ENCODE data around the gene FBXO24.

The FBXO24 gene

GRCh38 chr7:100576384-100576993 lies 9.6 kb upstream of the FBXO24 start:
- Mint-ChIP-seq H3K9me3 (no peaks in the 10 kb centered on the region), H3K27ac (peak overlapping the region; percentile 22), H3K27me3 (ENCODE audit: low read depth, poor library complexity) (no peaks in the 10 kb centered on the region), H3K4me1 (peaks cover 17% of the 10 kb centered on the region), H3K36me3 (ENCODE audit: low read depth) (peaks cover 16% of the 10 kb centered on the region), H3K4me3 (no peak overlapping the region)
- TF ChIP-seq CTCF (IDR thresholded peaks at IDR 0.05): no peak
- DNase-seq: no peak

GRCh38 chr7:100577103-100577502 lies 9.0 kb upstream of the FBXO24 start:
- H3K4me1 Mint-ChIP-seq: peaks cover 11% of the 10 kb centered on the region
- peaks cover 16% of the 10 kb centered on the region for H3K36me3 Mint-ChIP-seq (ENCODE audit: low read depth)
- H3K27ac Mint-ChIP-seq: no peak overlapping the region
- no peaks in the 10 kb centered on the region for H3K9me3 Mint-ChIP-seq
- H3K27me3 Mint-ChIP-seq (ENCODE audit: low read depth, poor library complexity): no peaks in the 10 kb centered on the region
- no peak overlapping the region for H3K4me3 Mint-ChIP-seq
- no peak for TF ChIP-seq CTCF (IDR thresholded peaks at IDR 0.05)
- no peak for DNase-seq

GRCh38 chr7:100577507-100577906 lies 8.6 kb upstream of the FBXO24 start:
- peaks cover 16% of the 10 kb centered on the region for H3K36me3 Mint-ChIP-seq (ENCODE audit: low read depth)
- no peaks in the 10 kb centered on the region for H3K9me3 Mint-ChIP-seq
- no peak for DNase-seq
- TF ChIP-seq CTCF (IDR thresholded peaks at IDR 0.05): no peak
- H3K4me3 Mint-ChIP-seq: no peak overlapping the region
- H3K27ac Mint-ChIP-seq: no peak overlapping the region
- H3K27me3 Mint-ChIP-seq (ENCODE audit: low read depth, poor library complexity): no peaks in the 10 kb centered on the region
- H3K4me1 Mint-ChIP-seq: peaks cover 9% of the 10 kb centered on the region

- H3K4me3 Mint-ChIP-seq: no peak overlapping the region
- H3K36me3 Mint-ChIP-seq (ENCODE audit: low read depth): peaks cover 16% of the 10 kb centered on the region
- no peak overlapping the region for H3K27ac Mint-ChIP-seq
- H3K4me1 Mint-ChIP-seq: peaks cover 18% of the 10 kb centered on the region
- H3K27me3 Mint-ChIP-seq (ENCODE audit: low read depth, poor library complexity): no peaks in the 10 kb centered on the region
- TF ChIP-seq CTCF (IDR thresholded peaks at IDR 0.05): no peak
- no peak for DNase-seq
- no peaks in the 10 kb centered on the region for H3K9me3 Mint-ChIP-seq
Measured at GRCh38 chr7:100578246-100579183, 7.6 kb upstream of the FBXO24 start.

- DNase-seq: no peak
- H3K36me3 Mint-ChIP-seq (ENCODE audit: low read depth): peaks cover 11% of the 10 kb centered on the region
- H3K4me3 Mint-ChIP-seq: no peak overlapping the region
- no peaks in the 10 kb centered on the region for H3K9me3 Mint-ChIP-seq
- H3K27ac Mint-ChIP-seq: no peak overlapping the region
- H3K27me3 Mint-ChIP-seq (ENCODE audit: low read depth, poor library complexity): no peaks in the 10 kb centered on the region
- peaks cover 33% of the 10 kb centered on the region for H3K4me1 Mint-ChIP-seq
- TF ChIP-seq CTCF (IDR thresholded peaks at IDR 0.05): no peak
Measured at GRCh38 chr7:100580466-100581283, 5.5 kb upstream of the FBXO24 start.

Measured in nephron progenitor cell (in vitro differentiated cells).